IMR-90 (cell line): ENCODE data around the gene SLC6A4. TPM values are rescaled to one million over a fixed set of nuclear protein-coding genes. Genes with fewer than 3 reads are reported as not detected.
A peak's percentile ranks its signal among the peaks of the same experiment; 100 is the strongest.

ENCODE experiments used
- ATAC-seq: fragments of 200-7000 bp; cut with Tn5 transposase; 2 replicates; pipeline ENCODE4 v1.9.1; 2020; ENCODE audit warnings: low read depth, mild to moderate bottlenecking, moderate library complexity
- BruUV-seq: library from RNA; stranded (reverse); fragments of 400-500 nt; replicated peaks from 2 replicates; lab custom pipeline; 2021; lab: Mats Ljungman, UMichigan
- CTCF ChIA-PET: fragments of 300-600 bp; formaldehyde crosslinking; extraction: SDS; loops from one replicate; lab custom pipeline; 2021; ENCODE audit warnings: antibody characterized with exemption; lab: Yijun Ruan, JAX
- POLR2A ChIA-PET: fragments of 300-600 bp; sonication (Branson Sonifier 250); formaldehyde crosslinking; loops from one replicate; lab custom pipeline; 2022; ENCODE audit warnings: antibody characterized with exemption; ENCODE audit not compliant: unreplicated experiment; lab: Charles Lee
- DNase-seq: peaks from one replicate; pipeline ENCODE4 v3.0.0; 2013
- H2AFZ ChIP-seq: replicated peaks from 2 replicates; pipeline ENCODE3; 2013; ENCODE audit warnings: low read length, mild to moderate bottlenecking; ENCODE audit not compliant: poor library complexity
- H2AK5ac ChIP-seq: 2 replicates; pipeline ENCODE4 v1.6.1; 2013; ENCODE audit warnings: low read depth, low read length, inconsistent platforms
- H2AK9ac ChIP-seq: replicated peaks from 2 replicates; pipeline ENCODE3; 2013; ENCODE audit warnings: mild to moderate bottlenecking, low read depth, low read length, moderate library complexity; ENCODE audit not compliant: poor library complexity
- H2BK120ac ChIP-seq: 2 replicates; pipeline ENCODE4 v1.6.1; 2013; ENCODE audit warnings: low read depth, low read length, inconsistent platforms
- H2BK15ac ChIP-seq: 3 replicates; pipeline ENCODE4 v1.6.1; 2013; ENCODE audit warnings: low read depth, low read length, inconsistent platforms
- H2BK20ac ChIP-seq: 2 replicates; pipeline ENCODE4 v1.6.1; 2013; ENCODE audit warnings: low read depth, mild to moderate bottlenecking, inconsistent platforms, low read length, moderate library complexity
- H2BK5ac ChIP-seq: 2 replicates; pipeline ENCODE4 v1.6.1; 2013; ENCODE audit warnings: mild to moderate bottlenecking, low read depth, low read length, inconsistent platforms; ENCODE audit not compliant: poor library complexity, severe bottlenecking
- H3K14ac ChIP-seq: replicated peaks from 2 replicates; pipeline ENCODE4 v1.6.1; 2013; ENCODE audit warnings: low read depth, low read length, inconsistent platforms
- H3K18ac ChIP-seq: 2 replicates; pipeline ENCODE4 v1.6.1; 2013; ENCODE audit warnings: low read depth, low read length, control low read depth
- H3K23ac ChIP-seq: 2 replicates; pipeline ENCODE4 v1.6.1; 2013; ENCODE audit warnings: low read depth, low read length, inconsistent platforms
- H3K27ac ChIP-seq: 2 replicates; pipeline ENCODE4 v1.5.1; 2013; ENCODE audit warnings: mild to moderate bottlenecking, control low read depth, low read length; ENCODE audit not compliant: insufficient read depth
- H3K27me3 ChIP-seq: 2 replicates; pipeline ENCODE4 v1.6.1; 2013; ENCODE audit warnings: low read length; ENCODE audit not compliant: control insufficient read depth, insufficient read depth
- H3K36me3 ChIP-seq: 2 replicates; pipeline ENCODE4 v1.6.1; 2013; ENCODE audit warnings: low read length, mixed read lengths; ENCODE audit not compliant: control insufficient read depth, insufficient read depth
- H3K4ac ChIP-seq: 2 replicates; pipeline ENCODE4 v1.6.1; 2013; ENCODE audit warnings: low read depth, low read length, inconsistent platforms
- H3K4me1 ChIP-seq: 2 replicates; pipeline ENCODE4 v1.6.1; 2013; ENCODE audit warnings: low read length, mixed read lengths; ENCODE audit not compliant: control insufficient read depth, insufficient read depth
- H3K4me2 ChIP-seq: 2 replicates; pipeline ENCODE4 v1.6.1; 2013; ENCODE audit warnings: low read depth, mild to moderate bottlenecking, control low read depth, low read length, moderate library complexity
- H3K4me3 ChIP-seq: 2 replicates; pipeline ENCODE4 v1.5.1; 2013; ENCODE audit warnings: low read depth, mild to moderate bottlenecking, control low read depth, low read length, moderate library complexity; ENCODE audit not compliant: insufficient read depth
- H3K56ac ChIP-seq: 2 replicates; pipeline ENCODE4 v1.6.1; 2013; ENCODE audit warnings: low read length, inconsistent platforms; ENCODE audit not compliant: insufficient read depth; ENCODE audit errors: extremely low read depth
- H3K79me1 ChIP-seq, 2 experiments: 2 replicates each; pipeline ENCODE4 v1.6.1; 2013; ENCODE audit warnings: low read length in 2 of 2, inconsistent platforms in 1 of 2, low read depth in 1 of 2
- H3K9ac ChIP-seq: 2 replicates; pipeline ENCODE4 v1.6.1; 2013; ENCODE audit warnings: low read depth, low read length, control low read depth
- H3K9me1 ChIP-seq: 2 replicates; pipeline ENCODE4 v1.6.1; 2013; ENCODE audit warnings: low read length, inconsistent platforms; ENCODE audit not compliant: insufficient read depth
- H3K9me3 ChIP-seq: 2 replicates; pipeline ENCODE4 v1.6.1; 2013; ENCODE audit warnings: low read length; ENCODE audit not compliant: control insufficient read depth, insufficient read depth
- H4K20me1 ChIP-seq: 2 replicates; pipeline ENCODE4 v1.6.1; 2013; ENCODE audit warnings: low read length, inconsistent platforms; ENCODE audit not compliant: insufficient read depth
- H4K5ac ChIP-seq: 2 replicates; pipeline ENCODE4 v1.6.1; 2013; ENCODE audit warnings: mild to moderate bottlenecking, low read depth, low read length, control low read depth
- H4K8ac ChIP-seq, 2 experiments: 2 replicates each; pipeline ENCODE4 v1.6.1; 2013; ENCODE audit warnings: low read depth in 2 of 2, low read length in 2 of 2, control low read depth in 1 of 2, inconsistent platforms in 1 of 2
- H4K91ac ChIP-seq: 2 replicates; pipeline ENCODE4 v1.6.1; 2013; ENCODE audit warnings: low read depth, low read length, inconsistent platforms; ENCODE audit not compliant: insufficient read depth
- BHLHE40 ChIP-seq: fragments of 150-350 bp; IDR thresholded peaks from 2 replicates; pipeline ENCODE4 v1.6.1; 2016; ENCODE audit warnings: mild to moderate bottlenecking, low read depth, low read length
- CEBPB ChIP-seq: IDR thresholded peaks from 2 replicates; pipeline ENCODE4 v1.6.1; 2012; ENCODE audit warnings: low read depth, low read length, improper control_type of control experiment
- CTCF ChIP-seq: conservative IDR thresholded peaks from 2 replicates; pipeline ENCODE4 v1.5.1; 2012; ENCODE audit warnings: mild to moderate bottlenecking, low read depth, low read length, improper control_type of control experiment
- ELK1 ChIP-seq: fragments of 150-350 bp; IDR thresholded peaks from 2 replicates; pipeline ENCODE4 v1.6.1; 2016; ENCODE audit warnings: low read depth, mild to moderate bottlenecking, low read length, moderate library complexity, borderline replicate concordance
- FOS ChIP-seq: fragments of 150-350 bp; IDR thresholded peaks from 2 replicates; pipeline ENCODE4 v1.6.1; 2016; ENCODE audit warnings: low read depth, low read length
- MAZ ChIP-seq: IDR thresholded peaks from 2 replicates; pipeline ENCODE4 v1.6.1; 2012; ENCODE audit warnings: low read depth, mild to moderate bottlenecking, low read length, improper control_type of control experiment, moderate library complexity, borderline replicate concordance
- MXI1 ChIP-seq: IDR thresholded peaks from 2 replicates; pipeline ENCODE4 v1.6.1; 2012; ENCODE audit warnings: low read depth, mild to moderate bottlenecking, low read length, moderate library complexity, borderline replicate concordance
- NFE2L2 ChIP-seq: fragments of 150-350 bp; IDR thresholded peaks from 2 replicates; pipeline ENCODE4 v1.6.1; 2016; ENCODE audit warnings: low read depth, mild to moderate bottlenecking, low read length
- POLR2A ChIP-seq: IDR thresholded peaks from 2 replicates; pipeline ENCODE4 v1.6.1; 2012; ENCODE audit warnings: mild to moderate bottlenecking, low read depth, low read length
- RCOR1 ChIP-seq: IDR thresholded peaks from 2 replicates; pipeline ENCODE4 v1.6.1; 2012; ENCODE audit warnings: mild to moderate bottlenecking, low read length, improper control_type of control experiment; ENCODE audit not compliant: insufficient replicate concordance
- RFX5 ChIP-seq: IDR thresholded peaks from 2 replicates; pipeline ENCODE4 v1.8.0; 2012; ENCODE audit warnings: low read depth, mild to moderate bottlenecking, low read length, moderate library complexity
- USF2 ChIP-seq: fragments of 150-350 bp; IDR thresholded peaks from 2 replicates; pipeline ENCODE4 v1.6.1; 2017; ENCODE audit warnings: mild to moderate bottlenecking, antibody characterized with exemption, low read length, low read depth
- WGBS, 2 experiments: methylation state at CpG; one replicate each; pipeline versions ENCODE4 v1.1.5 to v1.1.7; 2013; ENCODE audit warnings: missing lambda C conversion rate in 2 of 2; ENCODE audit not compliant: insufficient read length in 1 of 2; ENCODE audit errors: extremely low coverage in 2 of 2; 5-methylcytosine and 5-hydroxymethylcytosine counted together
- dilution Hi-C: fragments of 300-500 bp; cut with HindIII; formaldehyde crosslinking; loops from one replicate; pipeline ENCODE4 v1.14.3; 2018; ENCODE audit warnings: low sequenced_read_pairs; ENCODE audit not compliant: unreplicated experiment
- in situ Hi-C: fragments of 300-500 bp; cut with MboI; formaldehyde crosslinking; loops from 3 replicates; pipeline ENCODE4 v1.14.3; 2019; ENCODE audit warnings: low sequenced_read_pairs, inconsistent platforms, mixed read lengths
- intact Hi-C: fragments of 100-400 bp; cut with micrococcal nuclease; formaldehyde crosslinking; loops from 2 replicates; pipeline ENCODE4 v1.10.0; 2022
- polyA plus RNA-seq, 3 experiments: library from polyadenylated mRNA; depleted of rRNA; stranded (reverse); fragments of >200 nt; gene quantifications; 2 replicates each; pipeline ENCODE4 v1.2.3, GENCODE V29; 2012; ENCODE audit warnings: low replicate concordance in 1 of 3
- total RNA-seq: library from RNA; depleted of rRNA; stranded (reverse); fragments of >200 nt; gene quantifications from 2 replicates; pipeline ENCODE4 v1.2.3, GENCODE V29; 2012

Gene SLC6A4
- total and polyA plus RNA-seq, 2 of the 4 experiments (the other 2 are of a cell fraction), result under 0.01 TPM; not detected in 1

- peaks cover 18% of the 10 kb centered on the region for H3K36me3 ChIP-seq
Observed at GRCh38 chr17:30249460-30249859, 14.0 kb upstream of the SLC6A4 start.

More at GRCh38 chr17:30249460-30249859, 14.0 kb upstream of the SLC6A4 start:
- no peak overlapping the region for H4K91ac ChIP-seq
- no peak overlapping the region for H2AFZ ChIP-seq
- no peak overlapping the region for H4K5ac ChIP-seq
- no peaks in the 10 kb centered on the region for H3K27me3 ChIP-seq
- in situ Hi-C loops, result no loop called here
- H2BK20ac ChIP-seq, result no peak overlapping the region
- H3K18ac ChIP-seq, result no peak overlapping the region
- H3K27ac ChIP-seq, result no peak overlapping the region
- TF ChIP-seq NFE2L2 (no peak), CEBPB (no peak), RFX5 (no peak), RCOR1 (no peak), FOS (no peak), USF2 (no peak), POLR2A (no peak), BHLHE40 (no peak), ELK1 (no peak), MXI1 (no peak), MAZ (no peak), CTCF (no peak)
- no peak overlapping the region for H3K4ac ChIP-seq
- no peak overlapping the region for H3K4me2 ChIP-seq
- no peak overlapping the region for H3K56ac ChIP-seq
- no TSS peak for BruUV-seq
- peaks cover 12 to 14% of the 10 kb centered on the region in 2 experiments; a peak in 3 of 4 replicates for H3K79me1 ChIP-seq
- no peak overlapping the region for H3K4me3 ChIP-seq
- H3K14ac ChIP-seq, result no peak overlapping the region
- H4K20me1 ChIP-seq, result no peaks in the 10 kb centered on the region
- ChIA-PET CTCF (no interaction called here), POLR2A (no interaction called here)
- H2BK15ac ChIP-seq, result no peak overlapping the region
- H2BK5ac ChIP-seq, result no peak overlapping the region
- dilution Hi-C loops, result no loop called here
- H3K9me1 ChIP-seq, result peaks cover 7% of the 10 kb centered on the region; the same call in 1 of the 2 replicates
- no peak overlapping the region for H2BK120ac ChIP-seq
- peaks cover 5% of the 10 kb centered on the region; the same call in 1 of the 2 replicates for H3K4me1 ChIP-seq
- WGBS, 2 experiments, result no CpG with 5 or more reads among the region's 5 CpGs
- no peak overlapping the region for H3K23ac ChIP-seq
- H2AK5ac ChIP-seq, result no peak overlapping the region
- H2AK9ac ChIP-seq, result no peak overlapping the region
- H4K8ac ChIP-seq, result no peak overlapping the region
- H3K9me3 ChIP-seq, result no peaks in the 10 kb centered on the region
- intact Hi-C loops, result no loop called here
- DNase-seq, result peak; percentile 46
- H3K9ac ChIP-seq, result no peak overlapping the region
- 0 out of 2 replicates have a peak, but pooled peaks have one; percentile 29 for ATAC-seq
